NCI-H226 (cell line): ENCODE results near the gene ENOX1.
A peak's percentile ranks its signal among the peaks of the same experiment; 100 is the strongest.

Experiments used
- DNase-seq: peaks from one replicate; pipeline ENCODE4 v3.0.0-alpha.2; 2015

ENOX1 gene

GRCh38 chr13:43232873-43233265, 553.9 kb downstream of the ENOX1 start:
- peak; percentile 28 for DNase-seq

- no peak for DNase-seq
Measured at GRCh38 chr13:43232144-43232872, 554.5 kb downstream of the ENOX1 start.

- DNase-seq, result no peak
Measured at GRCh38 chr13:43230989-43231388, 555.8 kb downstream of the ENOX1 start.

- peak; percentile 72 for DNase-seq
Measured at GRCh38 chr13:43229506-43229905, 557.3 kb downstream of the ENOX1 start.

- DNase-seq, result peak; percentile 17
Measured at GRCh38 chr13:43227721-43228120, 559.1 kb downstream of the ENOX1 start.

- DNase-seq, result no peak
Measured at GRCh38 chr13:43223216-43223615, 563.6 kb downstream of the ENOX1 start.

- DNase-seq, result no peak
Measured at GRCh38 chr13:43222086-43222485, 564.7 kb downstream of the ENOX1 start.

- no peak for DNase-seq
Measured at GRCh38 chr13:43221611-43222010, 565.2 kb downstream of the ENOX1 start.

GRCh38 chr13:43220873-43221595, 565.7 kb downstream of the ENOX1 start:
- DNase-seq, result no peak

GRCh38 chr13:43214124-43214523, 572.6 kb downstream of the ENOX1 start:
- DNase-seq, result no peak

- no peak for DNase-seq
Measured at GRCh38 chr13:43206838-43207237, 579.9 kb downstream of the ENOX1 start.

- DNase-seq, result no peak
Measured at GRCh38 chr13:43205416-43205815, 581.4 kb downstream of the ENOX1 start.

GRCh38 chr13:43204591-43204990, 582.2 kb downstream of the ENOX1 start:
- no peak for DNase-seq

GRCh38 chr13:43203781-43204180, 583.0 kb downstream of the ENOX1 start:
- DNase-seq, result no peak

- DNase-seq, result no peak
Measured at GRCh38 chr13:43200736-43201135, 586.0 kb downstream of the ENOX1 start.

GRCh38 chr13:43200307-43200706, 586.5 kb downstream of the ENOX1 start:
- no peak for DNase-seq

- no peak for DNase-seq
Measured at GRCh38 chr13:43196750-43197370, 589.9 kb downstream of the ENOX1 start.

- DNase-seq, result no peak
Measured at GRCh38 chr13:43196086-43196621, 590.6 kb downstream of the ENOX1 start.

- DNase-seq, result no peak
Measured at GRCh38 chr13:43195551-43195950, 591.2 kb downstream of the ENOX1 start.

GRCh38 chr13:43195112-43195511, 591.7 kb downstream of the ENOX1 start:
- DNase-seq, result no peak

- no peak for DNase-seq
Measured at GRCh38 chr13:43193789-43194420, 592.9 kb downstream of the ENOX1 start.

GRCh38 chr13:43191546-43191945, 595.2 kb downstream of the ENOX1 start:
- DNase-seq, result no peak

GRCh38 chr13:43185226-43185625, 601.5 kb downstream of the ENOX1 start:
- no peak for DNase-seq
